ES-I3 (cell line): ENCODE results near the gene ZBTB16.

Source experiments
- H3K36me3 ChIP-seq: 2 replicates; pipeline ENCODE4 v1.6.1; 2013; ENCODE audit warnings: mild to moderate bottlenecking, low read length, control low read depth, moderate library complexity; ENCODE audit not compliant: insufficient read depth
- H3K4me1 ChIP-seq: 2 replicates; pipeline ENCODE4 v1.6.1; 2013; ENCODE audit warnings: mild to moderate bottlenecking, control low read depth, low read length; ENCODE audit not compliant: insufficient read depth
- H3K9ac ChIP-seq: 2 replicates; pipeline ENCODE4 v1.6.1; 2013; ENCODE audit warnings: low read depth, mild to moderate bottlenecking, low read length, moderate library complexity
- H3K9me3 ChIP-seq: 2 replicates; pipeline ENCODE4 v1.6.1; 2013; ENCODE audit warnings: mild to moderate bottlenecking, low read length, moderate library complexity; ENCODE audit not compliant: control insufficient read depth, insufficient read depth

ZBTB16 gene

GRCh38 chr11:114295676-114296604 lies 236.4 kb downstream of the ZBTB16 start, which contains the start of gene NNMT:
Gene NNMT (plus strand): TSS chr11:114296399. CDS start chr11:114296557, 158 bp downstream.
- H3K4me1 ChIP-seq = peaks cover 6% of the 10 kb centered on the region; the same call in 1 of the 2 replicates
- no peaks in the 10 kb centered on the region for H3K36me3 ChIP-seq
- H3K9me3 ChIP-seq = 0 out of 2 replicates have a peak, but pooled peaks cover 5% of the 10 kb centered on the region
- no peak within 1 kb of the TSS for H3K9ac ChIP-seq

GRCh38 chr11:114296605-114297372 lies 237.3 kb downstream of the ZBTB16 start:
- Histone ChIP-seq H3K9ac (no peak overlapping the region), H3K9me3 (0 out of 2 replicates have a peak, but pooled peaks cover 5% of the 10 kb centered on the region), H3K4me1 (peaks cover 6% of the 10 kb centered on the region; the same call in 1 of the 2 replicates), H3K36me3 (no peaks in the 10 kb centered on the region)

DNA sequence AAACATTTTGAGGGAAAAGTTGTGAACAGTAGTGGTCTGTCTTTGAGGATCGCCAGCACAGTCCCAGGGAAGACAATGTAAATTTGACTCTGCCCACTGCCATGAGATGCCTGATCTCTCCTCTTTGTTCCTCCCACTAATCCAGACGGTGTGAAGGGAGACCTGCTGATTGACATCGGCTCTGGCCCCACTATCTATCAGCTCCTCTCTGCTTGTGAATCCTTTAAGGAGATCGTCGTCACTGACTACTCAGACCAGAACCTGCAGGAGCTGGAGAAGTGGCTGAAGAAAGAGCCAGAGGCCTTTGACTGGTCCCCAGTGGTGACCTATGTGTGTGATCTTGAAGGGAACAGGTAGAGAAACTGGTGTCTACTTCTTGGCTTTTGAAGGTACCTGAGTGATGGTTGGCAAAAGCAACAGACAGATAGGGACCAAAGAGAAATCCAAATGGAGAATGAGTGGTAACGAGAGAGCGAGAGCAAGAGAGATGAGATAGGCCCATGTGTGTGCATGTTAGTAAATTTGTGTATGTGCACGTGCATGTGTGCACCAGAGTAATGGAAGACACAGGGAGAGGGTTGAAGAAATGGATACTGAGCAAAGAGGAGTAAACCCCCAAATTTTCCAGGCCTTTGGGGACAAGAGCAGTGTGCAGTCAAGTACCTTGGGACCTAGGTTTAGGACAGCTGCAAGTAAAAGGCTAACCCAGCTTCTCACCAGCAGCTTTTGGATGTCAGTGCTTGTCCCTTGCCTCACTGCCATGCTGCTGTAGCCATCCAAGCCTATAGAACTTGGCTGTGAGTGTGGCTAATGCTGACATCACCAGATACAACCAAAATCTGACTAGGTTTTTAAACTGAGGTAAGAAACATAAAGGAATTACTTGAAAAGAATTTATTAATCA lies 238.5 kb downstream of the ZBTB16 start:
- Histone ChIP-seq H3K36me3 (no peaks in the 10 kb centered on the region), H3K9ac (no peak overlapping the region), H3K9me3 (0 out of 2 replicates have a peak, but pooled peaks cover 5% of the 10 kb centered on the region), H3K4me1 (peaks cover 6% of the 10 kb centered on the region; the same call in 1 of the 2 replicates)

DNA sequence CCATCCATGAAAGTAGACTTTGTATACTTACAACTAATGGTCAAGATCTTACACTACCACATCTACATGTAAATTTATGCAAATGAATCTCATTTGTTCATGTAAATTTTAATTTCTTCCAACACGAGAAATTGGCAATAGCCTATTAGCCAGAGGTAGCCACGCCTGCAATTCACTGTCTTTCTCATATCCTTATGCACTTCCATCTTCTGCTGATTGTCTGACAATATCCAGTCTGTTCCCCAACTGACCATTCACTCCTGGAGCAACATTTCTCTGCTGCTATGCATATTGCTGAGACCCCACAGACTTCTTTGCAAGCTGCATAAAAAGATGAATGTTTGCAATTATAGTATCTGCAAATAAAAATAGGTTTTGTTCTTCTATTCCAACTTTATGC lies 239.2 kb downstream of the ZBTB16 start:
- Histone ChIP-seq H3K4me1 (peaks cover 6% of the 10 kb centered on the region; the same call in 1 of the 2 replicates), H3K9ac (no peak overlapping the region), H3K36me3 (no peaks in the 10 kb centered on the region), H3K9me3 (0 out of 2 replicates have a peak, but pooled peaks cover 5% of the 10 kb centered on the region)
